GM21717 (cell line): ENCODE results near the gene TENT5D.
"Not testable (repeated sequence)": the region's sequence is repeated elsewhere in the genome, so short reads cannot be mapped to it uniquely, and the experiment has no call there.

ENCODE experiments used
- ATAC-seq: cut with Tn5 transposase; IDR thresholded peaks from one replicate; pipeline ENCODE4 v1.9.1; 2021; ENCODE audit warnings: mild to moderate bottlenecking, moderate library complexity; ENCODE audit not compliant: unreplicated experiment

The TENT5D gene

DNA sequence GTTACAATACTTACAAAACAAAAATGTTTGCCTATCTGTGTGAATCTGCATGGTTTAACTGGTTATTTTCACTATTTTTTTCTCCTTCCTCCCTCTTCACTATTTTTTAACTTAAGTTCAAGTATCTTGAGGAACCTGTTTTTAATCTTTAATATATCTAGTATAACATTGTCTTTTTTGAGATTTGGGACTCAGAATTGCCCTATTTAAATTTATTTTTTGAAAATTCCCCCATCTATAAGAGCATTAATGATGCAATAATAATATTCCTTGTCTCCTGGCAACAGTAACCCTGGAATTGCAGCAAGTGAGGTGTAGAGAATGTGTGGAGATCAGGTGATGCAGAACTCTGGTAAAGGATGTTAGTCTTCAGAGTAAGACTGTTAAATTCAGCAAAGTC is at the start of gene TENT5D:
TENT5D (plus strand) TSS at position 301 of the 400 bp plus-strand sequence. CDS start 22,093 bp downstream, outside the sequence.
- no peak for ATAC-seq

DNA sequence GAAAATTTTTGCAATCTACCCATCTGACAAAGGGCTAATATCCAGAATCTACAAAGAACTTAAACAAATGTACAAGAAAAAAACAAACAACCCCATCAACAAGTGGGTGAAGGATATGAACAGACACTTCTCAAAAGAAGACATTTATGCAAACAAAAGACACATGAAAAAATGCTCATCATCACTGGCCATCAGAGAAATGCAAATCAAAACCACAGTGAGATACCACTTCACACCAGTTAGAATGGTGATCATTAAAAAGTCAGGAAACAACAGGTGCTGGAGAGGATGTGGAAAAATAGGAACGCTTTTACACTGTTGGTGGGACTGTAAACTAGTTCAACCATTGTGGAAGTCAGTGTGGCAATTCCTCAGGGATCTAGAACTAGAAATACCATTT is 34.6 kb upstream of the TENT5D start:
- not testable (repeated sequence) for ATAC-seq

- ATAC-seq, result no peak
Measured at GRCh38 chrX:80388206-80388605, 32.0 kb upstream of the TENT5D start.

DNA sequence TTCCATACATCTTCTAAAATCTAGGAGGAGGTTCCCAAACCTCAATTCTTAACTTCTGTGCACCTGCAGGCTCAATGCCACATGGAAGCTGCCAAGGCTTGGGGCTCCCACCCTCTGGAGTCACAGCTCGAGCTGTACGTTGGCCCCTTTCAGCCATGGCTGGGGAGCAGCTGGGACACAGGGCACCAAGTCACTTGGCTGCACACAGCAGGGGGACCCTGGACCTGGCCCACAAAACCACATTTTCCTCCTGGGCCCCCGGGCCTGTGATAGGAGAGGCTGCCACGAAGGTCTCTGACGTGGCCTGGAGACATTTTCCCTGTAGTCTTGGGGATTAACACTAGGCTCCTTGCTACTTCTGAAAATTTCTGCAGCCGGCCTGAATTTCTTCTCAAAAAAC is 8.2 kb upstream of the TENT5D start:
- ATAC-seq, result no peak

GRCh38 chrX:80423000-80423399 is 2.8 kb downstream of the TENT5D start:
- no peak for ATAC-seq

- ATAC-seq, result no peak
Measured at GRCh38 chrX:80423744-80424143, 3.5 kb downstream of the TENT5D start.

GRCh38 chrX:80430826-80431504 is 10.7 kb downstream of the TENT5D start:
- no peak for ATAC-seq

DNA sequence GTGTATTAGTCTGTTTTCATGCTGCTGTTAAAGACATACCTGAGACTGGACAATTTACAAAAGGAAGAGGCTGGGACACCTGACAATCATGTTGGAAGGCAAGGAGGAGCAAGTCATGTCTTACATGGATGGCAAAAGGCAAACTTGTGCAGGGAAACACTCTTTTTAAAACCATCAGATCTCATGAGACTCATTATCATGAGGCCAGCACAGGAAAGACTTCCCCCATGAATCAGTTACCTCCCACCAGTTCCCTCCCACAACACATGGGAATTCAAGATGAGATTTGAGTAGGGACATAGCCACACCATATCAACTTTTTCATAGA is 11.2 kb downstream of the TENT5D start:
- ATAC-seq, result no peak

- ATAC-seq, result no peak
Measured at GRCh38 chrX:80432441-80432840, 12.2 kb downstream of the TENT5D start.

DNA sequence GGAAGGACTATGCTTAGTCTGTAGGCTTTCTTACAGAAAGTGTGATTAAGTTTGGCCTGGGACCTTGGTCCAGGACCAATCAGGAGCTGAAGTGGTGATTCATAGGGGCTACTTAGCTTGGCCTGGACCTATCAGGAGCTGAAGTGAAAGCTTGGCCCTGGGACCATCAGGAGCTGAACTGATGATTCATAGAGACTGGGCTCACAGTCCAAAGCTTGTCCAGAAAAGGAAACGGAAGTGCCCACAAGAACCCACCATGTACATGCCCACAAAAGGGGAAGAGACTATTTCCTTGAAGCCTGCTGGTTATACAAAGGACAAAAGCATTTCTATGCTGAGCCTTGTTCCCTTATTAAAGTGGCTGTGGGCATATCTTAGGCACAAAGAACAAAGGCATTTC is 12.6 kb downstream of the TENT5D start:
- ATAC-seq, result no peak

DNA sequence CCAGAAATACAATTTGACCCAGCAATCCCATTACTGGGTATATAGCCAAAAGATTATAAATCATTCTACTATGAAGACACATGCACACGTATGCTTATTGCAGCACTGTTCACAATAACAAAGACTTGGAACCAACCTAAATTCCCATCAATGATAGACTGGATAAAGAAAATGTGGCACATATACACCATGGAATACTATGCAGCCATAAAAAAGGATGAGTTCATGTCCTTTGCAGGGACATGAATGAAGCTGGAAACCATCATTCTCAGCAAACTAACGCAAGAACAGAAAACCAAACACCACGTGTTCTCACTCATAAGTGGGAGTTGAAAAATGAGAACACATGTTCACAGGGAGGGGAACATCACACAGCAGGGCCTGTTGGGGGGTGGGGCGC is 47.9 kb downstream of the TENT5D start:
- ATAC-seq, result not testable (repeated sequence)

- no peak for ATAC-seq
Measured at GRCh38 chrX:80471582-80471981, 51.3 kb downstream of the TENT5D start.

DNA sequence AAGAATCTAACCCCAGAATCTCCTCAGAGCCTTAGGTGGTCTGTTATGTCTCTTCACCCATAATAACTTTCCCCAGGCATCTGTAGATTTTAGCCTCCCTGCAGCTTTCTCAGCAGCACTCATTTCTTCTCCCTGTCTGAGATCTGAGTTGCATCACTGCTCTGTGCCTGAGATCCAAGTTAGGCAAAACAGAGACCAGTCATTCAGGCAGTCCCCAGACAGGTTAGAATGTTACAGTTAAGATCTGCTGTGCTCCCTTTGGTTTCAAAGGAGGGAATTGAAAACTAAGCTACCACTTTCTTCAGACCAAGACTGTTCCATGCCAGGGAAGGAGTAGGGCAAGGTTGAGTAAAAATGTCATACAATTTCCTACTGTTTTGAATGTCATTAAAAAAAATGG is 65.3 kb downstream of the TENT5D start:
- no peak for ATAC-seq

DNA sequence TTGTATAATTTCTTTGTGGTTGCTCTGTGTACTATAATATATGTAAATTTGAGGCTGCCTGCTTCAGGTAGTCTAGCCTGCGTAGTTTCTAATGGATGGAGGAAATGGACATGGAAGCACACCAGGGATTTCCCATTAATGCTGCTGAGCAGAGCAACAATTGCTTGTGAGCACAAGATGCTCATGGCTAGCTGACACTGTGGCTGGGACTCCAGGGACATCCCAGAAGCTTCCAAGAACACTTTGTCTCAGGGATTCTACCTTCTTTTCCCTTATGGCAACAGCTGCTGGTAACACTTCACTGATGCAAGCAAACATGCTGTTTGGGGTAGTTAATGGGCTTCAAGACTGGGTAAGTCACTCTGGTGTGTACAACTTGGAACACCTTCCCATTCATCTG is 66.1 kb downstream of the TENT5D start:
- no peak for ATAC-seq

GRCh38 chrX:80489166-80489565 is 68.9 kb downstream of the TENT5D start:
- ATAC-seq, result no peak
